ENCODE data around the gene HDAC4. TPM values are rescaled to one million over a fixed set of nuclear protein-coding genes. Genes with fewer than 3 reads are reported as not detected.
"Not testable (repeated sequence)": the region's sequence is repeated elsewhere in the genome, so short reads cannot be mapped to it uniquely, and the experiment has no call there.

HDAC4 gene
- 18.3 TPM for total RNA-seq

DNA sequence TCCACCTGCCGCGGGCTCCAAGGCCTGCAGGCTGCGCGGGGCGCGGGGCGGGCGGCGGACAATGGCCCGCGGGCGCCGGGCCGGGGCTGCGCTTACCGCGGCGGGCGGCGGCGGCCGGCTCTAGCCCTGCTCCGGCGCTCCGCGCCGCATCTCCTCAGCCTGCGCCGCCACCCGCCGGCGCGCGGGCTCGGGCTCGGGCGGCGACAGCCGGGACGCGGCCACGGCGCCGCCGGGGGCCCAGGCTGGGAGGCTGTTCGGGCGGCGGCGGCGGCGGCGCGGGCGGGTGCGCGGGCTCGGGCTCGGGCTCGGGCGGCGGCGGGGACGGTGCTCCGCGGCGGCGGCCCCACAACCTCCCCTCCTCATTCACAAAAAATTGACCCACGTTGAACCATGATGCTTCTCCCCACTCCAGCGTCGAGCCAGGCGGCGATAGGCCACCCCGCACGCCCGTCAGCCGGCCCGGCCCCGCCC is at the start of gene HDAC4:
TSS of gene HDAC4 (minus strand) at position 425 of the 471 bp plus-strand sequence. CDS start 48,321 bp downstream, outside the sequence.
- no peak for DNase-seq (ENCODE audit: low spot score)
- no peak for ATAC-seq

DNA sequence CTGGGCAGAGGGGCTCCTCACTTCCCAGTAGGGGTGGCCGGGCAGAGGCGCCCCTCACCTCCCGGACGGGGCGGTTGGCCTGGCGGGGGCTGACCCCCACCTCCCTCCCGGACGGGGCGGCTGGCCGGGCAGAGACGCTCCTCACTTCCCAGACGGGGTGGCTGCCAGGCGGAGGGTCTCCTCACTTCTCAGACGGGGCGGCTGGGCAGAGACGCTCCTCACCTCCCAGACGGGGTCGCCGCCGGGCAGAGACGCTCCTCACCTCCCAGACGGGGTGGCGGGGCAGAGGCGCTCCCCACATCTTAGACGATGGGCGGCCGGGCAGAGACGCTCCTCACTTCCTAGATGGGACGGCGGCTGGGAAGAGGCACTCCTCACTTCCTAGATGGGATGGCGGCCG is 48.6 kb upstream of the HDAC4 start:
- not testable (repeated sequence) for ATAC-seq
- peak; percentile 40 for DNase-seq (ENCODE audit: low spot score)

DNA sequence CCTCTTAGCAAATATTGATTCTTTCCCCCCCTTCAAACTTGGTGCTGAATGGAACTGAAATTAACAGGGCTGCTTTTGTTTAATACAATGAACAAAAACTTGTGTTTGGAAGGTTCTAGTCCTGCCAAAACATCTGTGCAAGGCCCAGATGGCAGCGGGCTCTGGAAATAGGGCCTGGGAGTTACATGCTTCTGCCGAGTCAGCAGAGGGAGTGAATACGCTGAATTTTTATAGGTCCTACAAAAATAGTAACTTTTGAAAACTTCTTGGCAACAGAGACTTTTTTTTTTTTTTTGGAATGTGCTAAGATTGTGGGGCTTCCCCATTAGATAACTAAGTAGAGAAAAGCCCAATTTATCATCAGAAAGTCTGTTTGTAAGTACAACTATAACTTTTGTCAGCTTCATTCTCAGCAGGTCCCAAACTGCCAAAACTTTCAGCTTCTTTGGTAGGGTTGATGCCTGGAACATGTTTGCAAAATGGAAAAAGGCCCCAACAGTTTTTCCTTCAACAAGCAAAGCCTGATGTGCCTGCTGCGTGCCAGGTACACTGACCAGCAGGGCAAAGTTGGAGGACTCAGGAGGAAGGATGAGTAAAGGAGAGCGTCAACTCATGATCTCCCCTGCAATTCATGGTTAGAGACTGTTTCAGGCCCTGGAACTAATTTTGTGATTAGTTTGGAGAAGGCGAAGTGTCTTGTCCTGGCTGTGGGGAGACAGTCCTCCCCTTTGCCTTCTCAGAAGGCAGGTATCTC is 45.1 kb upstream of the HDAC4 start:
- ATAC-seq (no peak), DNase-seq (ENCODE audit: low spot score) (no peak)

GRCh38 chr2:239444626-239445577 is 44.1 kb upstream of the HDAC4 start:
- peak; percentile 95 for ATAC-seq
- DNase-seq (ENCODE audit: low spot score) = peak; percentile 74

DNA sequence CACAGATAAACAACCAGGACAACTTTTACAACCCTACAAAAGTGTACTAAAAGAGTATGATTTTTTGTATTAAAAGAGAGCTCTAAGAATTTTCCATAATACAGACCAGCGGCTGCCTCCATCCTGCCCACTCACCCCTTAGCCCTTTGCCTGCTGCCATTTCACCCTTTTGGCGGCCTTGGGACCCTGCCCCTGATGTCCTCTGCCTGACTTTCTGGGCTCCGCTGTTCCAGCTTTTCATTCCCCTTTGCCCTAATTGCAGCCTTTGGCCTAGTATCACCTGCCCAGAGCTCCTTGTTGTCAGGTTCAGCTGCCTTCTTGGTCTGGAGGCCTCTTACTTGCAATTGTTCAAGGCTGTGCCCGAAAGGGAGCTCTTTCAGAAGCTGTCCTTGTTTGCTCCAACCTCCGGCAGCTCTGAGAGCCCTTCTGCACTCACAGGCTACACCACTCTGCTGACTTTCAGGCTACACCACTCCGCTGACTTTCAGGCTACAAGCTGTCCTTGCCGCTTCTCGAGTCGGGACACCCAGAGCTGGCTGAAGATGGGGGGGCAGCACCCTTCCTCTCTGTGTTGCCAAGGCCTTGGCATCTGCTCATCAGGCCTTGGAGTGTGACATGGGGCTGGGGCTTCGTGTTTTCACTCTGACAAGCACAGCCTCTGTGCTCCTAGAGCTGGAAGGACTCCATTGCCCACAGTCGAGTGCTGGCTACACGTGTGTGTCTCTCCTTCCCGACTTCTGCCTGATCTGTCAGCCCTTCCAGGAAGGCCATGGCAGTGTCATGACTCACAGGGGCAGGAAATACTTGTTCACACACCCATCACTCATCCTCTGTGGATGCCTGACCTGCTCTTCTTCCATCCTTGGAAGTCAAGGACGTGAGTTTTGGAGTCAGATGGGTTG is 43.1 kb upstream of the HDAC4 start:
- DNase-seq (ENCODE audit: low spot score) (no peak), ATAC-seq (no peak)

DNA sequence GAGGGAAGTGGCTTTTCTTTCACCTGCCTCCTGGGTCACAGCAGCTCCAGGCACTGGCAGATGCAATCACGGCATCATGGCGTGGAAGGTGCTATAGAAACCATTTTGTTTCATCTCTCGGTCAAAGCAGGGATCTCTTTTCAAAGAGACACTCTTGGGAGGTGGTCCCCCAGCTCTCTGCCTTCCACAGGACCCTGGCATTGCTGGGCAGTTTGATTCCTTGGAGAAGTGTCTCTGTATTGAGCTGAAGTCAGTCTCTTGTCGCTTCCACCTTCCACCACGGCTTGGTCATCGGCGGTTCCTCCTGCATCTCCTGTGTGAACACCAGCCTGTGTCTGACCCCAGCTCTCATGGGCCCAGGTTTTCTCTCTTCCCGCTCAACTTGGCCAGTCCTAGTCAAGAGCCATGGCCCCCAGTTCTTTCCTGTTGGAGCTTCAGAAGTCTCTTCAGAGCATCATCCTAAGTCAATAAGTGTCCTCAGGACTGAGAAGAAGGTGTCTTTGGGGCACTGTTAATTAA is 42.3 kb upstream of the HDAC4 start:
- ATAC-seq (no peak), DNase-seq (ENCODE audit: low spot score) (no peak)

DNA sequence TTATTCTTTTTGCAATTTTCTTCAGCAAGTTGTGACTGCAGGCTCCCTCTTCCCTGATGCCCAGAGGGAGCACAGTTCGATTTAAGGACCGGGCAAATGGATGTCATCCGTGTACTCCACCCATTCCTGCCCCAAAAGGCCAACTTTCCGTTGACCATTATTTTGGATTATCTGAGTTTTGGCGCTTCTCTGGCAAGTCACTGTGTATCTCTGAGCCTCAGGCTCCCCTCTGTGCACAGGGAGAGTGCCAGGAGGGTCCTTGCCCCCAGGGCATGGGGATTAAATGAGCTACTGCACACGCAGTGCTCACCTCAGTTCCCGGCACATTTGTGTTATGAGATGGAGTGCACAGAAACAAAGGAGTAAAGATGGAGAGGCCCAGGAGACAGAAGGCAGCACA is 41.4 kb upstream of the HDAC4 start:
- no peak for DNase-seq (ENCODE audit: low spot score)
- no peak for ATAC-seq

- DNase-seq (ENCODE audit: low spot score) (no peak), ATAC-seq (no peak)
Measured at GRCh38 chr2:239441261-239442078, 40.6 kb upstream of the HDAC4 start.

DNA sequence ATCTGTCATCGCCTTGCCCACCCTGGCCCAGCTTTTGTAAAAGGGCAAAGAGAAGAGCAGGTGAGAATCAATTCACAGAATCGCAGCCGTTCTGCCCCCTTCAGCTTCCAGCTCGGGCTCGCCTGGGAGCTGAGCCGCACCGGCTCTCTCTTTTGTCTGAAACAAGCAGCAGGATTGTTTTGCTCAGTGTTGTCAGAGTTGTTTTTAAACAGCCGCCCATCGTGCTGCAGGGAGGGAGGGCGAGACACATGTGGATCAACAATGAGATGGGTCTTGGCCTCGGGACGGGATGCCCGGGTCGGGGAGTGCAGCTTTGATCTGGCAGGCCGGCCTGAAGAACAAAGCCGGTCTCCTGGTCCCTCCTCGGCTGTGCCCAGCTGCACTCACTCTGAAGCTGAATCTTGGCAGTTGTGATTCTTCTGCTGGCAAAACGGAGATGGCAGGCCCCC is 39.7 kb upstream of the HDAC4 start:
- DNase-seq (ENCODE audit: low spot score) = no peak
- ATAC-seq = no peak

DNA sequence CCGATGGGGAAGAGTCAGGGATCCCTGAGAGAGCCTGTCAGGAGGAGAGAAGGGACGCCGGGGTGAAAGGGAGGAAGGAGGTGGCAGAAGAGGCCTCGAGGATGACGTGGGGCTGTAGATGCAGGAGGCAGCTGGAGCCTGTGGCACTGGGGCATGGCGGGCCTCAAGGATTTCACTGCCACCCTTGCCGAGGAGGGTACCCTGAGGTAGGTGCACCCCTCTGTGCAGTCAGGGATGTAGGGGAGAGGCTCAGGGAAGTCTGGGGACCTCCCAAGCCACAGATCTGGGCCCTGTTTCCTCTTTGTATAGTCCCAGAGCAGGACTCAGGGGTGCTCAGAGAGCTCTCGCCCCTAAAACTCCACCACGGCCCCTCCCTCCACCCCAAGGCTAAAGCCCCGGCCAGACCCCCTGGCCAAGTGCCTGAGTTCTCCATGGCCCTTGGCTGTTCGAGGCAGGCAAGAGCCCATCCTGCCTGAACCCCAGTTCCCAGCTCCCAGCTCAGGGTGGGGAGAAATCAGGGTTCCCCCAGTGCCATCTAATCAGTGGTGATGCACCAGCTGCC is 39.0 kb upstream of the HDAC4 start:
- no peak for ATAC-seq
- no peak for DNase-seq (ENCODE audit: low spot score)

GRCh38 chr2:239438995-239439753 is 38.4 kb upstream of the HDAC4 start:
- ATAC-seq (no peak), DNase-seq (ENCODE audit: low spot score) (no peak)

DNA sequence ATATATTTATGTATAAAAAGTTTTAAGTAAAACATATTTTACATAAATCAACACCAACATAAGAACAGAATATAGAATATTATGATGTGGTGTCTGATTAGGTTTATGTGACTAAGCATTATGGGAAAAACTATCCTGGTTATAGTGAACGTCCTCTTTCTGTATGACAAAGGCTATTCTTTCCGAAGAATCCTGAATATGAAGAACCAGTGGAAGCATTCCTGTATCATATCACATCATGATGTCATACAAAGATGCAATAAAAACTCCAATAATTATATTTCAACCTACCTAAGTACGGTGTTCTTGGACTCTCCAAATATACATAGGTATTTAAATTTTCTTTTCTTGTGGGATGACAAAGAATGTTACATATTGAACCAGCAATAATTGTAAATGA is 37.5 kb upstream of the HDAC4 start:
- no peak for DNase-seq (ENCODE audit: low spot score)
- no peak for ATAC-seq

DNA sequence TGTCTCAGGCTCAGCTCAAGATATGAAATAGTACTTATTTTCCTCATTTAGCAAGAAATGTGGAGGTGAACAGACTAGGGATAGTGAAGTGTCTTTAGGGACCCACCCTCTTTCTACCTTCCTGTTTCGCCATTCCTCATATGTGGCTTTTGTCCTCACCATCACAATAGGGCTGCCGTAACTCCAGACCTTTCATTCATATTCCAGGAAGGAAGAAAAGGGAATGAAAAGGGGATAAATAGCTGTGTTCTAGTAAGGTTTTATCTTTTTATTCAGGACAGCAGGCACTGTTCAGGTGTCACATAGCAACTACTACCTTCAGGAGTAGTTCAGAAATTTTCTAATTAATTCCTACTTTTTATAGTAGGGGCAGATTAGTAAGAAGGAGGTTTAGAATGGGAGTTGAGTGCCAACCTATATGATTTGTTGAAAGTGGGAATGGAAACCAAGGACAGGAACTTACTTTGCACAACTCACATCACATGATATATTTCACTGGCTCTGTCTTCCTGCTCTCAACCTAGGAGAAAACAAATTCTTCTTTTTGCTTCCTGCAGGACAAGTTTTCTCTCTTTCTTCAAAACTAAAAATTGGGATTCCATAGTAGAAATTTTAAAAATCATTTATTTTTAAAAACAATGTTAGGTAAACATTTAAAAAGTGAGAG is 36.0 kb upstream of the HDAC4 start:
- ATAC-seq = no peak
- DNase-seq (ENCODE audit: low spot score) = no peak

DNA sequence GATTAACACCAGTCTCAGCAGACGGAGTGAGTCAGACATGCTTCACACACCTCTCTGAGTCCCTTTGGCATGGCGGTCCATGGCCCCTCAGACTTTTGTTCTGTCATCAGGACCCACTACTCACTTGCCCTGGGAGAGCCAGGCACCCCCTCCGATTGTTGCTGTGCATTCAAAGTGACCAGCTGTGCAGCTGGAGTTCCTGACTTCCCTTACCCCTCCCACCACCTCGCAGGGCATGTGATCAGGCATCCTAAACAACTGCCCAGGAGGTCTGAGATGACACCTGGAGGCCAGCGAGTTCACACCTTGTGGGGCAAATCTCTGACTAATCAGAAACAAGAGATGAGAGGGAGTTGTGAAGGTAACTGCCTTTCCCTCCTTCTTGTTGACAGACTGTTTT is 35.3 kb upstream of the HDAC4 start:
- no peak for ATAC-seq

DNA sequence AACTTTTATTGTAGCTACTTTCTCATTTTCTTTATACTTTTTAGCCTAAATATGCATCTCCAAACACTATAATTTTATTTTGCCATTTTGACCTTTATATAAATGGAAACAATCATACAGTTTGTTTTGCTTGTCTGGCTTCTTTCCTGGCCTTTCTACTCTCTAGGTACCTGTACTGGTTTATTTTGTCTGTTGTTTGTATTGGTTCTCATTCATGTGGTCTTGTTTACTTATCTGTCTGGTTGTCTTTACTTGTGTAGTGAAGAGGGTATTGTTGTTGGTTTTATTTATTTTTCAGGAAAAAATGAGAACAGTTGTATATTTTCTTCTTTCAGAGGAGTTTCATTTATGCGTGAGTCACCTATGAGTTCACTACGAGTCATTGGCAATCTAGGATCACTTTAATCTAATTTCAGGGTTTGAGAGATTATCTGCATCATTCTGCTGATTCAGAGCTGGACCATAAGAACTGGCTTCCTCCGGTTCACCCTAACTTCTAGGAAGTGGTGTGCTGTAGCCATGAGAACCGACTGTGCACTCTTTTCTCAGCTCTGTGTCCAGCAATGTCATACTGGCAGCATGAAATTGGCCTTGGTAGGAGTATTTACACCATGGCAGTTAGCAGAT is 33.1 kb upstream of the HDAC4 start:
- ATAC-seq (no peak), DNase-seq (ENCODE audit: low spot score) (no peak)

More for the DNA sequence above, 35.3 kb upstream of the HDAC4 start:
- no peak for DNase-seq (ENCODE audit: low spot score)

DNA sequence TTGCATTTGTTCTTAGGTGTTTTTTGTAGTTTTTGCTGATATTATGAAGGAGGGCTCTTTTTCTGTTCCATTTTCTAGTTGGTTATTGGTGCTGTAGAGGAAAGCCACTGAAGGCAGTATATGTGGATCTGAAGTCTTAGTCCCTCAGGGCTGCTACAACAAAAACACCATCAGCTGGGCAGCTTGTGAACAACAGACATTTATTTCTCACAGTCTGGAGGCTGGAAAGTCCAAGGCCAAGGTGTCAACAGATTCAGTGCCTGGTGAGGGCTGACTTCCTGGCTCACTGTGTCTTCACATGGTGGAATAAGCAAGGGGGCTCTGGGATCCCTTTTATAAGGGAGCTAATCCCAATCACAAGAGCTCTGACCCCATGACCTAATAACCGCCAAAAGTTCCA is 31.4 kb upstream of the HDAC4 start:
- ATAC-seq (no peak), DNase-seq (ENCODE audit: low spot score) (no peak)

DNA sequence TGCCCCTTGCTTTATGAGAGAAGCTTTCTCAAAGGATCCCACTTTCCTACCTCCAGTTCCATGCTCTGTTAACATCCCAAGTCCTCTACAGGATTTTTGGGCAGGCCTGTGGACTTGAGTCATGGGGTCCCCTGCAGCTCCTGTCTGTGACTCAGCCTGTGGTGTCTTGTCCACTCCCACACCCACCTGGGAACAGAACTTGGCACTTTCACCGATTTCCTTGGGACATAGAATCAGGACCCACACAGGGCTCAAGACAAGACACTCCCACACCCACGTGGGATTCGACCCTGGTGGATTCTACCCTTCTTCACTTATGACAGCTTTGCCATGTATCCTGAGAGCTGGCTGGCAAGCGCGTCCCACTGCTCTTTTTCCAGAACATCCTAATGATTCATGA is 30.7 kb upstream of the HDAC4 start:
- DNase-seq (ENCODE audit: low spot score) (no peak), ATAC-seq (no peak)

All from left lobe of liver (tissue), 2 donors.